ENCODE results near the gene KANK2. TPM values are rescaled to one million over a fixed set of nuclear protein-coding genes. Genes with fewer than 3 reads are reported as not detected.

KANK2 gene
- total RNA-seq, 1 donor from 2014 or later, result 42.9 TPM

DNA sequence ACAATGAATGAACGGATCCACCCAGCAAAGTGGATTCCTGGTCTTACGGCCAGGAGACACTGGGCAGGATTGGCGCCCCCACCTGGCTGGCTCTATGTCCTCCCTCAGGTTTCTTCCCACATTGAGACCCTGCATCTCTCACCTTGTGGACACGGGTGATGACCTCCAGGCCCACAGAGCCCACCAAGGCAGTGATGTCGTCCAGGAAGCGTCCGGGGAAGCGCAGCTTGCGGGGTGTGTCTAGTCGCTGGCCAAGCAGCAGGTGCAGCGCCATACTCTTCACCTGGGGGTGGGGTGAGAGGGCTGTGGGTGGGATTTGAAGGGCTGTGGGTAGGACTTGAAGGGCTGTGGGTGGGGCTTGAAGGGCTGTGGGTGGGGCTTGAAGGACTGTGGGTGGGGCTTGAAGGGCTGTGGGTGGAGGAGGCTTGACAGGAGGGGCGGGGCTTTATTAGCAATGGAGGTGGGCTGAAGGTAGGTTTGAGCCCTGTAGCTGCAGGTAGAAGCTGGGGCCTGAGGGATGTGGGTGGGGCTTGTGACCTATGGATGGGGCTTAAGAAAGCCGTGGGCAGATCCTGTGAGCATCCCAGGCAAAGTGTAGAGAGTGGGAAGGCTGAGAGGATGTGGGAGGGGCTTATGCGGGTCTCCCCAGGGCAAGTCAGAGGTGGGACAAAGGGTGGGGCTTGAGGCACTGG, 30.0 kb upstream of the KANK2 start:
- DNase-seq (ENCODE audit: low read depth), result no peak
- no peak overlapping the region for H3K4me3 ChIP-seq (ENCODE audit: low read depth, low read length)
- TF ChIP-seq, protein P1, sequence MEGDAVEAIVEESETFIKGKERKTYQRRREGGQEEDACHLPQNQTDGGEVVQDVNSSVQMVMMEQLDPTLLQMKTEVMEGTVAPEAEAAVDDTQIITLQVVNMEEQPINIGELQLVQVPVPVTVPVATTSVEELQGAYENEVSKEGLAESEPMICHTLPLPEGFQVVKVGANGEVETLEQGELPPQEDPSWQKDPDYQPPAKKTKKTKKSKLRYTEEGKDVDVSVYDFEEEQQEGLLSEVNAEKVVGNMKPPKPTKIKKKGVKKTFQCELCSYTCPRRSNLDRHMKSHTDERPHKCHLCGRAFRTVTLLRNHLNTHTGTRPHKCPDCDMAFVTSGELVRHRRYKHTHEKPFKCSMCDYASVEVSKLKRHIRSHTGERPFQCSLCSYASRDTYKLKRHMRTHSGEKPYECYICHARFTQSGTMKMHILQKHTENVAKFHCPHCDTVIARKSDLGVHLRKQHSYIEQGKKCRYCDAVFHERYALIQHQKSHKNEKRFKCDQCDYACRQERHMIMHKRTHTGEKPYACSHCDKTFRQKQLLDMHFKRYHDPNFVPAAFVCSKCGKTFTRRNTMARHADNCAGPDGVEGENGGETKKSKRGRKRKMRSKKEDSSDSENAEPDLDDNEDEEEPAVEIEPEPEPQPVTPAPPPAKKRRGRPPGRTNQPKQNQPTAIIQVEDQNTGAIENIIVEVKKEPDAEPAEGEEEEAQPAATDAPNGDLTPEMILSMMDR (IDR thresholded peaks at IDR 0.05; ENCODE audit: insufficient read depth, low read length, poor library complexity, severe bottlenecking), result peak; percentile 24

DNA sequence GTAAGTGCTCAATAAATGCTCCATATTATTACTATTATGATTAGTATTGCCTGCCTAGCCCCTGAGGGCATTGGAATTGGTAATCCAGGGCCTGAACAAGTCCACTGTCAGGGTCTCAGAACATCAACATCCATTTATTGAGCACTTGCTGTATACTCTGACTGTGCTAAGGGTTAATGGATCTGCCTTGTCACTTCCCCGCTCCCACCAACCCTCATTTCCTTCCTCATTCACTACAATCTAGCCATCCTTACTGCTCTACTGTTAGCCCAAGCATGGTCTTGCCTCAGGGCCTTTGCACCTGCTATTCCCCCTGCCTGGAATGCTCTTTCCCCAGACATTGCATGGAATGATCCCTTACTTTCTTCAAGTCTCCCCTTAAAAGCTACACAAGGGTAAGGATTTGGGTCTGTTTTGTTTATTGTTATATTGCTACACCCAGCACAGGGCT, 29.4 kb upstream of the KANK2 start:
- Histone ChIP-seq H3K36me3 (ENCODE audit: control insufficient read depth, insufficient read depth, low read length) (no peaks in the 10 kb centered on the region), H3K27me3 (ENCODE audit: control insufficient read depth, insufficient read depth, low read length) (no peaks in the 10 kb centered on the region), H3K4me3 (ENCODE audit: low read depth, low read length) (no peak overlapping the region)
- DNase-seq (ENCODE audit: low read depth), result no peak
- TF ChIP-seq, protein P1 (IDR thresholded peaks at IDR 0.05; ENCODE audit: insufficient read depth, low read length, poor library complexity, severe bottlenecking), result no peak

More for the DNA sequence above, 30.0 kb upstream of the KANK2 start:
- no peaks in the 10 kb centered on the region for H3K27me3 ChIP-seq (ENCODE audit: control insufficient read depth, insufficient read depth, low read length)
- H3K36me3 ChIP-seq (ENCODE audit: control insufficient read depth, insufficient read depth, low read length), result no peaks in the 10 kb centered on the region

DNA sequence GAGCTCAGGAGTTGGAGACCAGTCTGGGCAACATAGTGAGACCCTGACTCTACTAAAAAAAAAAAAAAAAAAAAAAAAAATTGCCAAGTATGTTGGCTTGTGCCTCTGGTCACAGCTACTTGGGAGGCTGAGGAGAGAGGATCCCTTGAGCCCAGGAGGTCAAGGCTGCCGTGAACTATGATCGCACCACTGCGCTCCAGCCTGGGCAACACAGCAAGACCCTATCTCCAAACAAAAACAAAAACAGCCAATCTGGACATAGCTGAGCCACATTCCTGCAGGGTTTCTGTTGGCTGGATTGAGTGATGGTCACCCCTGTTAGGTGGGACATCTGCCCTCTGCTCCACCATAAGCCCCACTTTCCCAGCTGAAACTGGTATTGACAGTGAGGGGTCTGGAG, 28.5 kb upstream of the KANK2 start:
- no peak for DNase-seq (ENCODE audit: low read depth)
- TF ChIP-seq, protein P1 (IDR thresholded peaks at IDR 0.05; ENCODE audit: insufficient read depth, low read length, poor library complexity, severe bottlenecking), result no peak
- H3K36me3 ChIP-seq (ENCODE audit: control insufficient read depth, insufficient read depth, low read length), result no peaks in the 10 kb centered on the region
- H3K27me3 ChIP-seq (ENCODE audit: control insufficient read depth, insufficient read depth, low read length), result no peaks in the 10 kb centered on the region
- no peak overlapping the region for H3K4me3 ChIP-seq (ENCODE audit: low read depth, low read length)

DNA sequence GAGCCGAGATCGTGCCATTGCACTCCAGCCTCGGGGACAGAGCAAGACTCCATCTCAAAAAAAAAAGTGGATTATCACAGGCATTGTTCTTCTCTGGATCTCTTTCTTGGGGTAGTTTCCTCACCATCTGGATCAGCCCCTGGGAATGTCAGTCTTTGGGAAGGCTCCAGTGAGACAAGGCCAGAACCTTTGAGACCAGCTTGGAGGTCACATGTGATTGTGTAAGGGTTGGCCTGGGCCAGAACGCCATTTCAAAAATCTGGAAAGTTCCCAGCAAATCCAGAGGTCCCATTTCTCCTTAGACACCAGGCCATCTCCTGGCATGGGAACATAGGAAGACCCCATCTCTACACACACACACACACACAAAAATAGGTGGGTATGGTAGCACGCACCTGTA, 27.8 kb upstream of the KANK2 start:
- H3K4me3 ChIP-seq (ENCODE audit: low read depth, low read length), result no peak overlapping the region
- no peaks in the 10 kb centered on the region for H3K36me3 ChIP-seq (ENCODE audit: control insufficient read depth, insufficient read depth, low read length)
- H3K27me3 ChIP-seq (ENCODE audit: control insufficient read depth, insufficient read depth, low read length), result no peaks in the 10 kb centered on the region
- TF ChIP-seq, protein P1 (IDR thresholded peaks at IDR 0.05; ENCODE audit: insufficient read depth, low read length, poor library complexity, severe bottlenecking), result no peak
- no peak for DNase-seq (ENCODE audit: low read depth)

DNA sequence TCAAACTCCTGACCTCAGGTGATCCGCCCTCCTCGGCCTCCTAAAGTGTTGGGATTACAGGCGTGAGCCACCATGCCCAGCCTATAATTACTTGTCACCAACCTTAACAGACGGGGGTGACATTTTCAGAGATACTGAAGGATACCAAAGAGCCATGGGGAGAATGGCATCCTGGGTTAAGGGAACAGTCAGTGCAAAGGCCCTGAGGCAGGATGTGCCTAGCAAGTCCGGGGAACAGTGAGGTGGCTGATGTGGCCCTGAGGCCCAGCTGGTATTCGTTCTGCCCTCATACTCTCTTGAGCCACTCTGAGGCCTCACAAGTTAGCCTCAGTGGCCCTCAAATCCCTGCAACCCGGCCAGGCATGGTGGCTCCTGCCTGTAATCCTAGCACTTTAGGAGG, 27.1 kb upstream of the KANK2 start:
- Histone ChIP-seq H3K36me3 (ENCODE audit: control insufficient read depth, insufficient read depth, low read length) (no peaks in the 10 kb centered on the region), H3K4me3 (ENCODE audit: low read depth, low read length) (no peak overlapping the region), H3K27me3 (ENCODE audit: control insufficient read depth, insufficient read depth, low read length) (no peaks in the 10 kb centered on the region)
- no peak for DNase-seq (ENCODE audit: low read depth)
- TF ChIP-seq, protein P1 (IDR thresholded peaks at IDR 0.05; ENCODE audit: insufficient read depth, low read length, poor library complexity, severe bottlenecking), result no peak

DNA sequence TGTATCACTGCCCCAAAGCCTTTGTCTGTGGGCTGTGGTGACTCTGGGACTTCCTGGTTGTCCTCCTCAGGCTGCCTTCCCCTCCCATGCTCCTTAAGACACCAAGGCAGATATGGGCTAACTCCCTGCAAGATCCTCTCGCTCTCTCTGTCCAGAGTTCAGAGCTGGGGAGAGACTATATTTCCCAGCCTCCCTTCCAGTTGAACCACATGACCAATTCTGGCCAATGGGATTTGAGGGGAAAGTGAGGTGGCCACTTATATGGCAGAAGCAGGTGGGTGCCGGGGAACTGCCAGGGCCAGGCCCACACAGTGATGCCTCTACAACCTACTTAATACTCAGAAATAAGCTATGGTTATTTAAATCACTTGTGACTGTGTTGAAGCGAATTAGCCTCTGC, 25.9 kb upstream of the KANK2 start:
- Histone ChIP-seq H3K4me3 (ENCODE audit: low read depth, low read length) (no peak overlapping the region), H3K27me3 (ENCODE audit: control insufficient read depth, insufficient read depth, low read length) (no peaks in the 10 kb centered on the region), H3K36me3 (ENCODE audit: control insufficient read depth, insufficient read depth, low read length) (no peaks in the 10 kb centered on the region)
- TF ChIP-seq, protein P1 (IDR thresholded peaks at IDR 0.05; ENCODE audit: insufficient read depth, low read length, poor library complexity, severe bottlenecking), result no peak
- no peak for DNase-seq (ENCODE audit: low read depth)

Measured in kidney epithelial cell (primary cell).